H1 (cell line): Measurements from ENCODE around the gene CERCAM. TPM values are rescaled to one million over a fixed set of nuclear protein-coding genes. Genes with fewer than 3 reads are reported as not detected.

Experiments
- CHD7 ChIP-seq: fragments of 300-600 bp; sonication (generic); IDR thresholded peaks from 2 replicates; pipeline ENCODE4 v1.7.1; 2012; ENCODE audit warnings: low read length, moderate library complexity, mild to moderate bottlenecking, inconsistent platforms; ENCODE audit not compliant: insufficient replicate concordance
- CTCF ChIP-seq, 3 experiments: IDR thresholded peaks; 1 replicate in 2 of 3; 2 replicates in 1 of 3; pipeline versions ENCODE4 v1.5.1 to v1.6.1; 2011; ENCODE audit warnings: low read length in 3 of 3, mild to moderate bottlenecking in 3 of 3, inconsistent platforms in 2 of 3, low read depth in 1 of 3, moderate library complexity in 1 of 3; ENCODE audit not compliant: insufficient read depth in 1 of 3; ENCODE audit errors: control extremely low read depth in 1 of 3
- GTF2F1 ChIP-seq: IDR thresholded peaks from 2 replicates; pipeline ENCODE4 v1.6.1; 2012; ENCODE audit warnings: low read depth, low read length, improper control_type of control experiment, borderline replicate concordance
- KDM1A ChIP-seq: fragments of 200-600, 300-600 bp; sonication (generic); IDR thresholded peaks from 2 replicates; pipeline ENCODE4 v1.7.1; 2016; ENCODE audit warnings: mild to moderate bottlenecking, low read length, borderline replicate concordance
- MAFK ChIP-seq: IDR thresholded peaks from 2 replicates; pipeline ENCODE4 v1.6.1; 2012; ENCODE audit warnings: low read depth, mild to moderate bottlenecking, improper control_type of control experiment, low read length
- PHF8 ChIP-seq: fragments of 200-600 bp; sonication (generic); conservative IDR thresholded peaks from 2 replicates; pipeline ENCODE4 v1.7.1; 2012; ENCODE audit warnings: low read depth, mild to moderate bottlenecking, inconsistent platforms, low read length, moderate library complexity
- POLR2A ChIP-seq, 2 experiments: IDR thresholded peaks; 1 replicate in 1 of 2; 2 replicates in 1 of 2; pipeline ENCODE4 v1.6.1; 2011; ENCODE audit warnings: low read depth in 2 of 2, low read length in 2 of 2, mild to moderate bottlenecking in 2 of 2; ENCODE audit errors: control extremely low read depth in 1 of 2
- SAP30 ChIP-seq: fragments of 300-600 bp; sonication (generic); IDR thresholded peaks from 2 replicates; pipeline ENCODE4 v1.7.1; 2012; ENCODE audit warnings: low read length, moderate library complexity, mild to moderate bottlenecking, inconsistent platforms; ENCODE audit not compliant: insufficient read depth, insufficient replicate concordance
- SRF ChIP-seq: IDR thresholded peaks from 2 replicates; pipeline ENCODE4 v1.6.1; 2011; ENCODE audit warnings: mild to moderate bottlenecking, low read depth, low read length, moderate library complexity
- polyA plus RNA-seq, 7 experiments: library from polyadenylated mRNA; depleted of rRNA in 3 of 7; stranded (reverse) in 5 of 7; unstranded in 2 of 7; fragments of >200 nt in 5 of 7; fragments of 200-250 nt in 2 of 7; gene quantifications; 1 replicate in 5 of 7; 2 replicates in 1 of 7; 4 replicates in 1 of 7; pipeline versions ENCODE4 v1.2.1 to v1.2.3, GENCODE V29; 2011 to 2013; ENCODE audit warnings: missing spikeins in 2 of 7, mixed read lengths in 2 of 7
- total RNA-seq: library from RNA; stranded (reverse); fragmentation: NEBNext Ultra II Directional; extraction: Animal tissue kit (Norgen Biotek cat#: 25700); gene quantifications from 2 replicates; pipeline ENCODE4 v1.2.1, GENCODE V29; 2021

The CERCAM gene
- total and polyA plus RNA-seq, 2 of the 8 experiments (the other 6 are each of a cell fraction or from before 2014, with no cell fraction given) = 3.1 to 5.2 TPM

GRCh38 chr9:128469070-128469469, 48.4 kb downstream of the CERCAM start (continued):
- TF ChIP-seq CHD7 (no peak), PHF8 (no peak), CTCF (IDR thresholded peaks at IDR 0.05; ENCODE audit: control extremely low read depth in 1 of 3, insufficient read depth in 1 of 3, low read depth in 1 of 3, low read length in 3 of 3) (no peak), SAP30 (no peak), POLR2A (IDR thresholded peaks at IDR 0.05; ENCODE audit: control extremely low read depth in 1 of 2, low read depth in 2 of 2, low read length in 2 of 2) (no peak), SRF (no peak), GTF2F1 (no peak), KDM1A (no peak), MAFK (no peak)
